Middle frontal gyrus (tissue), 1 donor: ENCODE measurements around the gene PRAMEF18.
"Not testable (repeated sequence)": the region's sequence is repeated elsewhere in the genome, so short reads cannot be mapped to it uniquely, and the experiment has no call there.

Source experiments
- DNase-seq: peaks from one replicate; pipeline ENCODE4 v3.0.0-alpha.2; 2015; ENCODE audit warnings: low spot score; ENCODE audit errors: extremely low spot score

PRAMEF18 gene

DNA sequence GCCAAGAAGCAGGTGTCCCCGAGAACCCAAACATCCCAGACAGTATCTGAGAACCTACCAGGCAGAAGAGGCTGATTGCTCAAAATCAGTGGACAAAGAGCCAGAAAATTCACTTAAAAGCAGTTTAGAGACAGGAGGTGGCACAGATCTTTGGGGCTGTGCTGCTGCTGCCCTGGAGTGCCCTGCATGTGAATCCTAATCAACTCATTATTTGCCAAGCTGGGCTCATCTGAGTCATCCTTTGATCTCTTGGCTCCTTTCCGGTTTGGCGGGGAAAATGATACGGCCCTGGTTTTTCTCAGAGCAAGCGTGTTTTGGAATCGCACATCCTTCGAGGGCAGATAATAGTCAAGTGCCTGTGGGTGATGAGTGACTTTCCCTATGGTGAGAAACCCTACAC lies 9.3 kb downstream of the PRAMEF18 start:
- not testable (repeated sequence) for DNase-seq

GRCh38 chr1:13208712-13209111 lies 17.2 kb downstream of the PRAMEF18 start:
- DNase-seq, result not testable (repeated sequence)

DNA sequence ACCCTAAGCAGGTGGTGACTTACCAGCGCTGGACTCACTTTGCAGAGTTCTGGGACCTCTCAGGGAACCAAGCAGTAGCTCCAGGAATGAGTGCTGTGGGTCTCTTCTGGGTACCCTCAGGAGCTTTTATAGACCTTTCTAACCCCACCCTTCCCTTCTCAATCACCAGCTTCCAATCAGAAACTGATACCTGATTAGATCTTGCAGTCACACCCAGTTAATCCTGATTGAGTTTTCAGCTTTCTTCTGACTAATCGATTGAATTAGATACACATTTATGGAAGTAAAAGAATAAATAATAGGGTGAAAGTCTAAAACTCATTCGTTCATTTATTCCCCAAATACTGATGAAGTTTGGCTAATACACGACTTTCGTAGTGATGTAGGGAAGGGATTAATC lies 24.6 kb downstream of the PRAMEF18 start, which contains the start of gene PRAMEF13:
Gene PRAMEF13 (minus strand): TSS at position 101 of the 400 bp plus-strand sequence. CDS start 1,820 bp downstream, outside the sequence.
- DNase-seq, result not testable (repeated sequence)
